Measurements from ENCODE around the gene ZNF385C.

GRCh38 chr17:42016941-42017865 lies 81.1 kb downstream of the ZNF385C start, which contains the start of gene DNAJC7:
- no peak for TF ChIP-seq CTCF (conservative IDR thresholded peaks at IDR 0.05)
- TF ChIP-seq EZH2 (IDR thresholded peaks at IDR 0.05; ENCODE audit: low read depth), result no peak

Data from PC-9 (cell line).